NCI-H510A treated with DMSO at 0.1 percent for 48 hours (cell line): ENCODE data around the gene MRPL28.
"Not testable (repeated sequence)": the region's sequence is repeated elsewhere in the genome, so short reads cannot be mapped to it uniquely, and the experiment has no call there.

Source experiments
- DNase-seq: peaks from one replicate; lab custom pipeline; 2025; lab: John Stamatoyannopoulos, UW

The MRPL28 gene

GRCh38 chr16:370443-370842 lies at the start of gene MRPL28:
MRPL28 (minus strand) TSS chr16:370538; CDS start chr16:370218, 320 bp downstream.
- peak; percentile 67 for DNase-seq

GRCh38 chr16:415170-415498 lies 44.8 kb upstream of the MRPL28 start:
- not testable (repeated sequence) for DNase-seq

GRCh38 chr16:414395-415169 lies 44.2 kb upstream of the MRPL28 start:
- no peak for DNase-seq

GRCh38 chr16:411576-412265 lies 41.4 kb upstream of the MRPL28 start:
- no peak for DNase-seq

- no peak for DNase-seq
Observed at GRCh38 chr16:410516-411178, 40.3 kb upstream of the MRPL28 start.

- DNase-seq: no peak
Observed at GRCh38 chr16:407253-407652, 36.9 kb upstream of the MRPL28 start.

GRCh38 chr16:405548-406506 lies 35.5 kb upstream of the MRPL28 start:
- no peak for DNase-seq

- no peak for DNase-seq
Observed at GRCh38 chr16:404971-405486, 34.7 kb upstream of the MRPL28 start.

- DNase-seq: peak; percentile 69
Observed at GRCh38 chr16:401468-402348, 31.4 kb upstream of the MRPL28 start, which contains the start of gene DECR2. DECR2 (plus strand) TSS chr16:401885; CDS start chr16:401964, 79 bp downstream.

- no peak for DNase-seq
Observed at GRCh38 chr16:400061-400591, 29.8 kb upstream of the MRPL28 start.

- no peak for DNase-seq
Observed at GRCh38 chr16:399340-400019, 29.1 kb upstream of the MRPL28 start.

GRCh38 chr16:398561-399339 lies 28.4 kb upstream of the MRPL28 start:
- no peak for DNase-seq

GRCh38 chr16:397736-398332 lies 27.5 kb upstream of the MRPL28 start:
- no peak for DNase-seq

GRCh38 chr16:397135-397661 lies 26.9 kb upstream of the MRPL28 start, which contains the start of gene NME4:
NME4 (plus strand) TSS chr16:397199; CDS start chr16:397223, 24 bp downstream.
- no peak for DNase-seq

GRCh38 chr16:396605-397004 lies 26.3 kb upstream of the MRPL28 start:
- no peak for DNase-seq

- DNase-seq: peak; percentile 49
Observed at GRCh38 chr16:396199-396598, 25.9 kb upstream of the MRPL28 start.

GRCh38 chr16:392450-393030 lies 22.2 kb upstream of the MRPL28 start:
- no peak for DNase-seq

- no peak for DNase-seq
Observed at GRCh38 chr16:391885-392335, 21.6 kb upstream of the MRPL28 start.
